Cerebellar cortex (tissue), 1 donor: ENCODE data around the gene CRIP1.

Experiments used
- DNase-seq: peaks from one replicate; pipeline ENCODE4 v3.0.0-alpha.2; 2015; ENCODE audit warnings: low spot score

Gene CRIP1

DNA sequence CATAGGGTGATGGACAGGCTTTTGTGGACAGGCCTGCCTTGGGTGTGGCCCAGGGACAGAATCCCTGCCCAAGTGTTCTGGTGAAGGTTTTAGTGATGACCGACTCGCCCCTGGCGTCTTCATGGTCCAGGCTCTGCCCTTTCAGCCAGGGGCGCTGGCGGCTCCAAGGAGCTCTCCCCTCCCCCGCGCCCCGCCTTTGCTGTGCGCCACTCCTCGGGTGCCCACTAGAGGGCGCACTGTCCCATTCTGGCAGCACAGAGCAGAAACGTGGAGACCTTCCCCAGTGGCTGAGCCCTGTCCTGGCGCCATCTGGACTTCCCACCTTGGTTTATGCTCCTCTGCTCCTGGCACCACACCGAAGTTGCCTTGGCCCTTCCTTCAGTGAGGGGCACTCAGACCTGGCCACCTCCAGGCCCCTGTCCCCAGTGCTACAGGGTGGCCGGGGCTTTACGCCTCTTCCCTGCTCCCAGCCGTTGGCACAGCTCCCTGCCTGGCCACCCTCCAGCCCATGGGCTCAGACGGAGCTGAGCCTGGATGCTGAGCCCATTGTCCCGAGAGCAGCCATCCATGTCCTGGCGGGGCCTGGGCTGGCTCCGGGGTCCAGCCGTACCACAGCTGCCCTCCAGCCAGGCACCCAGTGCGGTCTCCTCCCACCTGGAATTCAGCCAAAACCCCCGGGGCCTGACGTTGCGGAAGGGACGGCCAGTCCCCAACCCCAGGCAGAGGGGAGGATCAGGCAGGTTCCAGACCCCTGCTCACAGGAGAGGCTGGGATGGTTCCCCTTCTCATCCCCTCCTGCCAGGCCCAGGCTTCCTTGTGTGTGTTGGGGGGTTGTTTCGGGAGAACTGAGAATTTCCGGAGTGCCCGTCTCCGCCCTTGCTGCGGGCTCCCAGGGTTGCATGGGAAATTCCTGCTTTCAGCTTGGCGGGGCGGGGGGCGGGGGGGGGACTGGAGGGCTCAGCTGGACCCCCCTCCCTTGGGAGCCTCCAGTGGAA, 5.6 kb upstream of the CRIP1 start:
- peak; percentile 89 for DNase-seq

DNA sequence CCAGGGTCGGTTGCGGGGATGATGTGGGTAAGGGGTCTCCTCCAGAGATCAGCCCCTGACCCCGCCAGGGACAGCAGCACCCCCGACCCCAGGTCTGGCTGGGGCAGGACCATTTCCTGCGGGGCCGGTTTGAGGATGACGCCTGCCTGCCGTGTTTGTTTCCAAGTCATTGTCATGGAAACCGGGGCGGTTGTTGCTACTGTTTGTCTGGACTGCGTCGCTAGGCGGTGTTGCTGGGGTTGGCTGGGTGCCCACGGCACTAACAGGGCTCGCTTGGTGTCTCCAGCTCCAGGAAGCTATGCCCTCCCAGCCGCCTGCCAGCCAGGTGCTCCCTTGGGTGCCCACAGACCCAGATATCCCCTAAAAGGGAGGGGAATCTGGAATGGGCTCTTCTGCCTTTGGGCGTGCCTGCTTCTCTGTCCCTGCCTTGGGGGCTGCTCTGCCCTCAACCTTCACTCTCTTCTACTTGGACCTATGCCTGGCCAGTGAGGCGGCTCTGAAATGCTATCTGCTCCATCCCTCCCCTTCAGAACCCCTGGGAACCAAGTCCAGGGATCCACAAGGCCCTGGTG, 4.7 kb upstream of the CRIP1 start:
- DNase-seq = peak; percentile 78

DNA sequence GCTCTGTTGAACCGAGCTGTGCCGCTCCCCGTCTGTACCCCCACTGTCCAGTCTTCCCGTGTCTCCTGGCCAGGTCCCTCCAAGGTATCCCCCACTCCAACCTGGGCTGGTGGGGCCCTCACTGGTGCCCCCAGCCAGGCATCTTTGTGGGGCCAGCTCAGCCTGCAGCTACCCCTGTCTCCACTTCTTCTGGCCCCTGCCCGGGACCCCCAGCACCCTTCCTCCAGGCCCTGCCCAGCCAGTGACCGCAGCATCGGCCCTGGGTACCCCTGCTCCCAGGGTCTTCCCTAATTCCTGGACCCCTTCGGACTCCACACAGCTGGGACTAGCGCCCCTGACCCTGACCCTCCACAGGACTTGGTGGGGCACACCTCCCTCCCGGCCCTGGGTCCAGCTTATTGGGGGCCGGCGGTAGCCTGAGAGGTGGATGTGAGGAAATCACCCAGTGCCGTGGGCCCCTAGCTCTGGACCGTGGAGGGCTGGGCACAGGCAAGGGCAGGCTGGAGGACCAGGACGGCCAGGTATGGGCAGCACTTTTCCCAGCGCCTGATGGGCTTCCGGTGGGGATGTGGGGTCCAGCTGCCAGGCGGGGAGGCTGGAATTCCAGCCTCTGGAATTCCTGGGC, 4.1 kb upstream of the CRIP1 start:
- DNase-seq = no peak

DNA sequence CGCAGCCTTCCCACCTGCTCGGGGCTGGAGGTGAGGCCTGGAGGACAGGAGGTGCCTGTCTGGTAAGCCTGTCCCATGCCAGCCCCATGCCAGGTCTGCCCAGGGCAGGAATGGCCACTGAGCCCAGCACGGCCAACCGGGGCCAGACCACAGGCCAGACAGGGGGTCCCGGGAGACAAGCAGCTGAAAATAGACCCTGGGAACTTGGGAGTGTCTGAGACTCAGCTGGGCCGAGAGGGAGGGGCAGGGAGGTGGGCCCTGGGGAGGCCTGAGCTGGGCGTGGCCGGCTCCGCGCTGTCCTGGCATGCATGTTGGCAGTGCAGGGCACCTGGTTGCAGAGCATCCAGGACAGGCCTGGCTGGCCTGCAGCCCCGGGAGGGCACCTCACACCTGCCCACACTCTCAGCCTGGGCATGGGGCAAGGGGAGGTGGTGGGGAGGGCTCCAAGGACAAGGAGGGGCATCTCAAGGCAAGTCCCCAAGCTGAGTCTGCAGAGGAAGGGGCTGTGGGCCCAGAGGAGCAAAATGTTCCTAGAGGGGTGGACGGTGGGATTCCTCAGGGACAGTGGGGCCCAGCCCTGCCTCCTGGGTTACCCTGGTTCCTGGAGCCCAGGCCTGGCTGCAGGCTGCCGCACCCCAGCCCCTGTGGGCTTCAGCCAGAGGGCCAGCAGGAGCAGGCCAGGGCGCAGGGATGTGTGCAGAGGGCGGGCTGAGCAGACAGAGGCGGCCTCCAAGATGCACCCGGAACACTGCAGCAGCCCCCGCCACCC, 3.2 kb upstream of the CRIP1 start:
- DNase-seq = no peak

DNA sequence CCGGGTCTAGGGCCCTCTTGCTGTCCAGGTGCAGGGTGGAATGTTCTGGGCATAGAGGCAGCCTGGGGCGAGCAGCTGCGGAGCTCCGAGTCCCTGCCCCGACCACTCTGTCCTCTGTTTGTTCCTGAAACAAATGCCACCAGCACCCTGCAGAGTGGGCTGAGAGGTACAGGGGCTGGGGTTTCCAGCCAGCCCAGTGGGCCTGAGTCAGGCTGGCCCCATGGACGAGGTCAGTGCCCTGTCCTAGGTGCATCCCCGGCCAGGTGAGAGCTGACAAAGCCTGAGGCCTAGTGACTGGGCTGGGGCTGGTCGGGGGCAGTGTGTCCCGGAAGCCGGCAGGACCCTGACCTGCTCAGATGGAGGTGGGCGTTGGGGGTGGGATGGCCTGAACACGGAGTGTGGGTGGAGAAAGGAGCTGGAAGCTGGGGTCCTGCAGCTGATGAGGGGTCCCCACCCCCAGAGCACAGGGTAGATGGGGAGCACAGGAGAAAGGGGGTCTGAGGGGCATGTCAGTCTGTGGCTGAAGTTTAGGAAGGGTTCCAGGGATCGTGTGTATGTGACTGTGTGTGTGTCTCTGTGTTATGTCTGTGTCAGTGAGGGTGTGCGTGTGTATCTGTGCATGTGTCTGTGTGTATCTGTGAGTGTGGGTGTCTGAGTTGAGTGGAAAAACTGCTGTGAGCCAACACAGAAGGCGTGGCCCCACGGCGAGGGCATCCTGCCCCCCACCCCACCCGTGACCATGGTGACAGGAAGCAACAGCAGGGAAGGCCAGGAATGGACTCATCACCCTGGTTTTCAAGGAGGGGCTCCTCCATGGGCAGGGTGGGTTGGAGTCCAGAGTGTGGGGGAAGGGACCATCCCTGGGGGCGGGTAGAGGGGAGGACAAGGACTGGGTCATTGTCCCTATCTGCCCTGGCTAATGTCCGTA, 2.4 kb upstream of the CRIP1 start:
- no peak for DNase-seq

DNA sequence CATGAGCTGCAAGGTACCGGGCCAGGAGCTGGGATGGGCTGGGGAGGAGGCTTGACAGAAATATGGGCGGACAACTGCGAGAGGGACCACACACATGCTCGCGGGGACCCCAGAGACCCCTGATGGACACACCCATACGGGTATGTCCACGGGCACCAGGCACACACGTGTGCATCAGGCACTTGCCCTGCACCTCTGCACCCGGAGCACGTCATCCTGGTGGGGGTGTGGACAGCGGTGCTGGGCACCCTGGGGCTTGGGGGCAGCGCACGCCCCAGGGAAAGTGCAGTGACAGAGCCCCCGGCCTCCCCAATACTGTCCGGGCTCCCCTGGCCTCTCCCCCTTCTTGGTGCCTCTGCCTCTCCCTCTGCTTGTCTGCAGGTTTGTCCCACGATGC, 1.7 kb upstream of the CRIP1 start:
- no peak for DNase-seq

DNA sequence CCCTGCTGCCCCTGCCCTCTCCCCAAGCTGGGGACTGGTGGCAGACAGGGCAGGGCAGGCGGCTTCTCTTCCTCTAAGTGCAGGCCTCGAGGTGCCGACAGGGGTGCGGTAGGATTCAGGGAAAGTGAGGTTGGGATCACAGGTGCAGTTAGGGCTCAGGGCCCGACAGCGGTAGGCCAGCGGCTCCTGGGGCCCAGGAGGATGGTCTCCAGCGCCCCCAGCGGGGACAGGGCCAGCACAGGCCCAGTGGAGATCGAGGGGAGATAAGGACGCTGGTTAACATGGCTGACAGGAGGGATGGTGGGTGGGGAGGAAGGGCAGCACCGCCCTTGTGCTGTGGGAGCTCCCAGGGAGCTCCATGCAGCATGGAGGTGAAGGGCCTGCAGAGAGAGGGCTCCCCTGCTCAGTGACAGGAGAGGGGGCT, 935 bp upstream of the CRIP1 start:
- peak; percentile 47 for DNase-seq

DNA sequence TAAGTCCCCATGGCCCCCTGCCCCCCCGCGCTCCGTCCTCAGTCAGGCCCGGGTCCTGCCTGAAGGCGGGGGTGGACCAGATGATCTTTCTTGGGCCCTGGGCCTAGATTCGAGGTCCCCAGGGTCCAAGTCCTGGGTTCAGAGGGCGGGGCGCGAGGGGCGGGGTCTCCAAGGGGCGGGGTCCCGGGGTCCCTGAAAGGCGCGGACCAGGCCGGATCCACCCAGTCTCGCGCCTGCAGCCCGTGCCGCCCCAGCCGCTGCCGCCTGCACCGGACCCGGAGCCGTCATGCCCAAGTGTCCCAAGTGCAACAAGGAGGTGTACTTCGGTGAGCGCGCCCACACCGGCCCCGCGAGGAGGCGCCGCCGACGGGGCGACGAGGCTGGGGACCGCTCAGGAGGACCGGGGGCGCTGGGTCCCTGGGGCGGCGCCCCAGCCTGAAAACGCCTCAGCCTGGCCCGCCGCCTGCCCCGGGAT, 325 bp downstream of the CRIP1 start:
- no peak for DNase-seq

DNA sequence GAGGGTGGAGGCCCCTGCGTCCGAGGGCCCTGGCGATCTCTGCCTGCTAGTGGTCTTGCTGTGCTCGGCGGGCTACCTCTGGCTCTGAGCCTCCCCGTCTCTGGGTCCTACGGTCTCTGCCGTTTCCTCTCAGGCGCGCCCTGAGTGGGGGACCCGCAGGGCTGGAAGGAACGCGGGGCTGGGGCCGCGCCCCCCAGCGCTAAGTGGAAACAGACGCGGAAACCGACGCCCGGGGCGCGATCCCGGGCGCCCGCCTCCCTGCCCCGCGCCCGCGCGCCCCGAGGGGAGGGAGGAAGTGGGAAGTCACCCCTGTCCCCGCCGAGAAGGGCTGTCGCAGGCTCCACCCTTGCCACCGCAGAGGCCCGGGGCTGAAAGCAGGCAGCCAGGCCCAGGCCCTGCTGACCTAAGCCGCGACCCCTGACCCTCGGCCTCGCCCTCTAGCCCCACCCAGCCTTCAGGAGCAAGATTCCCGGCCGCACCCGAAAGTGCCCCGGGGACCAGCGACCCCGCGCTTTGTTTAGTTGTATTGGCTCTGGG, 831 bp downstream of the CRIP1 start:
- no peak for DNase-seq

DNA sequence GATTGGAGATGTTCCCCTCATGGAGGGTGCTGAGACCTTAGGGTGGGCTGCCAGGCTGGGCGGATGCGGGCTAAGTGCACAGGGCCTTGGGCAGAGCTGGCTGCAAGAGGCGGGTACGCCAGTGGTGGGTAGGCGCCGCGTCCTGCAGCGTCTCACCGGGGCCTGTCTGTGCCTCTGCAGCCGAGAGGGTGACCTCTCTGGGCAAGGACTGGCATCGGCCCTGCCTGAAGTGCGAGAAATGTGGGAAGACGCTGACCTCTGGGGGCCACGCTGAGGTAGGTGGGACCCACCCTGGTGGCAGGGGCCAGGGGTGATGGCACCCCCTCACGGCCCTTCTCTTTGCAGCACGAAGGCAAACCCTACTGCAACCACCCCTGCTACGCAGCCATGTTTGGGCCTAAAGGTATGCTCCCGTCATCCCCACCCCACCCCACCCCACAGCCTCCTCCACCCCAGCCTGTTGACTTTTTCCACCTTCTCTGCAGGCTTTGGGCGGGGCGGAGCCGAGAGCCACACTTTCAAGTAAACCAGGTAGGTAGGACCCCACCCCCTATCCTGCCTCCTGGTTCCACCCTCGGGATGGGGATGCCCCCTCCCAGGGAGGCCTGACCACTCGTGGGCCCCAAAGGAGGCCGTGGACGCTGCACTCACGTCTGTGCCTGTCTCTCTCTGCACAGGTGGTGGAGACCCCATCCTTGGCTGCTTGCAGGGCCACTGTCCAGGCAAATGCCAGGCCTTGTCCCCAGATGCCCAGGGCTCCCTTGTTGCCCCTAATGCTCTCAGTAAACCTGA, 1.5 kb downstream of the CRIP1 start:
- no peak for DNase-seq

DNA sequence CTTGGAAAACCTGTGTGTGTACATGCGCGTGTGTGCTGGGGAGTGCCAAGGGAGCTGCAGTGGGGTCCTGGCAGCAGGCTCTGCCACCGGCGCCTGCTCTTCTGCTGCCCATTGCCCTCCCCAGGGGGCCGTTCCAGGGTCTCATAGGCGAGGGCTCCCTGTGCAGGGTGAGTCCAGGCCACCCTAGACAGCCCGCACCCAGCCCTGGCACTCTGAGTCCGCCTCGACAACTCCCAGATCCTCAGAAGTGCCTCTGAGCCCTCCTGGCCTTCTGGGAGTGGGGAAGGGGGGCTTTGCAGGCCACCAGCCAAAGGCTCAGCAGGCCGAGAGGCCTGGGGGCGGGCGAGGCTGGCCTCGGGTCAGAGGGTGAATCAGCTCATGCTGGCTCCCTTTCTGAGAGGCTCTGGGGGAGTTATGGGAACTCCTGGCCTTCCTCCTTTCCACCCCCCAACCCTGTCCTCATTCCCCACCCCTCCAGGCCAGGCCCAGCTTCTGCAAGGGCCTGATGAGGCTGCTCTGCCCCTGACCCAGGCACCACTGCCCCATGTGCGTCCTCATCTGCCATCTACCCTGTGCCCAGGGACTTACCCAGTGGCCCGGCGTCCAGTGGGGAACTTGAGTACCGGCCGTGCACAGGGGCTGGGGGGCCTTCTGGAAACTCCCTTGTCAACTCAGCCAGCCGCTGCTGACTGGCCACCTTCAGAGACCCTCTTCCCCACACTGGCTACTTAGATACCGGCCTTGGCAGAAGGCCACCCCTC, 2.3 kb downstream of the CRIP1 start:
- DNase-seq = no peak

DNA sequence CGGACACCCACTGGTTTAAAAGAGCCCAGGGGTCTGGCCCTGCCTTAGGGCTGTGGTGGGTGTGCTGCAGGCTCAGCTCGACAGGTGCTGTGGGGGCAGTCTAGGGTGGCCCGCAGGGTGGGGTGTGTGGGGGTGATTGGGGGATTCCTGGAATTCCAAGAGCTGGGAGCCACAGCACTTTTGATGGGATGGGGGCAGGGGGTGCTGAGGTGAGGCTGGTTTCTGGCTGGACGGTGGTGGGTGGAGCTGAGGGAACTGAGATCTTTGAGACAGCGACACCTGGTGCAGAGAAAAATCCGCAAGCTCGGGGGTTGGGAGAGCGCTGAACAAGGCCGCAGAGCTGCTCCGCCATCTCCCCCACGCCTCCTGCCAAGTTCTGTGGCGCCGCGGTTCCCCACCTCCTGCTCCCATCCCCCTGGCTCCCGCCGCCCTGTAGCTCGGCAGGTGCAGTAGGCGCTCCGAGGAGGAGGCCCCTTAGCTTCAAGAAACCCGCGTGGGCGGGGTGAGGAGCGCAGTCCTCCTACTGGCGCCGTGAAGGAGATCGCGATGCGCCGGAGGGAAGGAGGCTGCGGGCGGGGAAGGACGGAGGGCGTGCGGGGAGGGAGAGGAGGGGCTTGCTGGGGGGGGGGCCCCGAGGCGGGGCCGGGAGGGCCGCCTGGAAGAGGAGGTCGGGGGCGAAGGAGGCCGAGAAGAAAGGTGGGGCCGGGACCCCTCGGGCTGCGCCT, 3.0 kb downstream of the CRIP1 start:
- DNase-seq = peak; percentile 93

DNA sequence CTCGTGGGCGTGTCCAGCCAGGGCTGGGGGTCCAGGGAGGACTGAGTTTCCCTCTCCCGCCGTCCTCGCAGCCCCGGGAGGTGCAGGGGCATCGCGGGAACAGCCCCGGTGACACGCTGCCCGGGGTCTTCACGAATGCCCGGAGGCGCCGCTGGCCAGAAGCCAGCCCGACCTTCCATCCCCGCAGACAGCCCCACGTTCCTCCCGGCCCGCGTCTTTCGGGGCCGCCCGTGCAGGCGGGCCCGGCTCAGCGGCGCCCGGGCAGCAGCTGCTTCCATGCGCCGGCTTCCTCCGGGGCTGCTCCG, 3.5 kb downstream of the CRIP1 start:
- DNase-seq = no peak

DNA sequence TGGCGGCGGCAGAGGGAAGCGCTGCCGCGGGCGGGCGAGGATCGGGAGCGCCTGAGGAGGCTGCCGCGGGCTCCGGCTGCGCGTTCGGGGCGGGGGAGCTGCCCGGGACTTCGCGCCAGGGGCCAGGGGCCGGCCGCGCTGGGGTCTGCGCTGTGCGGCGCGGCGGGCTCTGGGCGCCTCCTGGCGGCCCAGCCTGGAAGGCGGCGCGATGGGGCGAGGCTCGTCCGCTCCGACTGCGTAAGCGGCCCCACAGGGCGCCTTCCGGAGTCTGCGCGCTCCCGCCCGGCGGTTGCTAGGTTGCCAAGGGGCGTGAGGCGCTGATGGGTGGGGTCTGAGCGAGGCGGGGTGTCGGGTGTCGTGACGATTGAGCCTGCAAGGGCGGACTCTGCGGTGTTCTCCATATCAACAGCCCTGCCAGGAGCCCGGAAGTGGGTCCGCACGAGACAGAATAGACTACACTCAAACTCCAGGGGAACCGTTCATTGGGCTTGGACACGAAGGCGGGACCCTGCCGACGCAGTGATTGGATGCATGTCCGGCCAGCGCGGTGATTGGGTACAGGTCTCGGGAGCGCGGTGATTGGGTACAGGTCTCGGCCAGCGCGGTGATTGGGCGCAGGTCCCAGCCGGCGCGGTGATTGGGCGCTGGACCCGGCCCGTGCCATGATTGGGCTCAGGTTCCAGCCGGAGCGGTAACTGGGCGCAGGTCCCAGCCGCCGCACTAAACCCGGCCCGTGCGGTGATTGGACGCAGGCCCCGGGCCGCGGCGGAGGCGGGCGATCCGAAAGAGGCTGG, 4.1 kb downstream of the CRIP1 start, which contains the start of gene TEDC1:
Gene TEDC1 (plus strand): TSS at position 675 of the 794 bp plus-strand sequence. CDS start 130 bp downstream, outside the sequence.
- peak; percentile 100 for DNase-seq

DNA sequence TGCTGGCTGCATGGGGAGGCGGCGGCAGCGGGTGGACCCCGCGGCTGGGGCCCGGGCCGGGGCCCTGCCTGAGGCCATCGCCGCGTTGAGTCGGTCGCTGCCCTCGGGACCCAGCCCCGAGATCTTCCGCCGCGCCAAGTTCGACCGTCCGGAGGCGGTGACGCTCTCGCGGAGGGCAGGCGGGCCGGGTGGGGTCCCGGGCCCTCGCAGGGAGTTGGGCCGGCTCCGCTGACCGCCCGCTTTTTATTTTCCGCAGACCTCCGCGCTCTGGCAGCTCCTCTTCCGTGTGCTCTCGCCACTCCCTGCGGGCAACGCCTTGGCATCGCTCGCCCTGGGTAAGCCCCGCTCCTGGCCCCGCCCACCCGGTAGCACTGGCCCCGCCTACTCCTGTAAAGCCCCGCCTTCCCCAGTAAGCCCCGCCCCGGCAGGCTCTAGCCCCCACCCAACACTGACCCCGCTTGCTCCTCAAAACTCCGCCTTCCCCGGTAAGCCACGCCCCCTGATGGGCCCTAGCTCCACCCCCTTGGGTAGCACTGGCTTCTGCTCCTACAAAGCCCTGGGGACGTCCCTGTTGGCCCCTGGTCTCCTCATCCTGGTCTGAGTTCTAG, 4.8 kb downstream of the CRIP1 start:
- DNase-seq = peak; percentile 58

DNA sequence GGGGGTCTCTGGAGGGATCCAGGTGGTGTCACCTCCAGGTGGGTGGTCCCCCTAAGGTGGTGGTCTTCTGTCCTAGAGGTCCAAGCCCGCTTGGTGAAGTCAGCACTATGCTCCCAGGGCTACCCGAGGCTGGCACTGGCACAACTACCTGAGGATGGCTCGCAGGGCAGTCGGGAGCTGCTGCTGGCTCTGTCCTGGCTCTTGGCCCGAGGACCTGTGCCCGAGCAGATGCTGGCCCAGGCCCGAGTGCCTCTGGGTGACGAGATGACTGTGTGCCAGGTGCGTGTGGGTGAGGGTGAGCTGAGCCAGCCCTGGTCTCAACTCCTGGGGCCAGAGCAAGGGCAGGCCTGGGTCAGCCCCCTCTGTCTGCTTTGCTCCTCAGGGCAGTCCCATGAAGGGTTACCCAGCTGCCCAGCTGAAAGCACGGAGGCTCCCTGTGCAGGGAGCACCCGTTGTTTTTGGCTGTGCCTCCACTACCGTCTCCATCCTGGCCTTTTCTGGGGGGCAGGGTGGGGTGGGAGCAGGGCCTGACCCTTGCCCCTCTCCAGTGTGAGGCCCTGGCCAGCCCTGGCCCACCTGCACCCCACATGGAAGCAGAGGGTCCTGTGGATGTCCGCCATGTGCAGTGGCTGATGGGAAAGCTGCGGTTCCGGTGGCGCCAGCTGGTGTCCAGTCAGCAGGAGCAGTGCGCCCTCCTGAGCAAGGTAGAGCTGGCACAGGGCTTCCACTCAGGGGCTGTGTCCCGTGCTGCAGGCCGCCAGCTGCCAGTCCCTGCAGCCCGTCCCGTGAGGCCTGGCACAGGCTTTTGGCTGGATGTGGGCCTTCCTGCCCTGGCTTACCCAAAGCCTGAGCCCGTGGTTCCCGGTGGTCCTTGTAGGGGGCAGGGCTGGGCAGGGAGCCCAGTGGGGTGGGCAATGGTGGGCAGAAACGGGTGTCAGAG, 5.6 kb downstream of the CRIP1 start:
- no peak for DNase-seq
